Endodermal cell (in vitro differentiated cells): ENCODE measurements around the gene FBXL2. TPM values are rescaled to one million over a fixed set of nuclear protein-coding genes. Genes with fewer than 3 reads are reported as not detected.

Source experiments
- DNase-seq: peaks from one replicate; pipeline ENCODE4 v3.0.0-alpha.2; 2017
- H3K27ac ChIP-seq: 2 replicates; pipeline ENCODE4 v1.5.1; 2013; ENCODE audit warnings: mild to moderate bottlenecking, low read depth, low read length, moderate library complexity
- H3K27me3 ChIP-seq: 2 replicates; pipeline ENCODE4 v1.6.1; 2013; ENCODE audit warnings: mild to moderate bottlenecking, low read length, moderate library complexity; ENCODE audit not compliant: insufficient read depth, control insufficient read depth, poor library complexity, severe bottlenecking
- H3K36me3 ChIP-seq: 2 replicates; pipeline ENCODE4 v1.7.0; 2013; ENCODE audit warnings: mild to moderate bottlenecking, low read length, moderate library complexity; ENCODE audit not compliant: control insufficient read depth, insufficient read depth
- H3K4me1 ChIP-seq: one replicate; pipeline ENCODE4 v1.7.0; 2013; ENCODE audit warnings: low read length; ENCODE audit not compliant: control insufficient read depth, insufficient read depth
- H3K4me3 ChIP-seq: 2 replicates; pipeline ENCODE4 v1.5.1; 2013; ENCODE audit warnings: mild to moderate bottlenecking, low read length, moderate library complexity
- H3K9ac ChIP-seq: 2 replicates; pipeline ENCODE4 v1.6.1; 2013; ENCODE audit warnings: mild to moderate bottlenecking, low read length, moderate library complexity; ENCODE audit not compliant: poor library complexity, severe bottlenecking; ENCODE audit errors: extremely low read depth
- H3K9me3 ChIP-seq: 2 replicates; pipeline ENCODE4 v1.6.1; 2013; ENCODE audit warnings: mild to moderate bottlenecking, low read length, moderate library complexity; ENCODE audit not compliant: control insufficient read depth
- H3K27ac Mint-ChIP-seq: 2 replicates; pipeline ENCODE4 v1.8.0; 2020; ENCODE audit warnings: mixed read lengths
- H3K27me3 Mint-ChIP-seq: 2 replicates; pipeline ENCODE4 v1.8.0; 2021; ENCODE audit warnings: mild to moderate bottlenecking, mixed read lengths; ENCODE audit not compliant: insufficient read depth
- H3K36me3 Mint-ChIP-seq: 2 replicates; pipeline ENCODE4 v1.8.0; 2020; ENCODE audit warnings: low read depth, mixed read lengths
- H3K4me1 Mint-ChIP-seq: 2 replicates; pipeline ENCODE4 v1.8.0; 2020; ENCODE audit warnings: mixed read lengths
- H3K4me3 Mint-ChIP-seq: 2 replicates; pipeline ENCODE4 v1.8.0; 2020; ENCODE audit warnings: mild to moderate bottlenecking, moderate library complexity, mixed read lengths
- H3K9me3 Mint-ChIP-seq: 2 replicates; pipeline ENCODE4 v1.8.0; 2020; ENCODE audit warnings: mild to moderate bottlenecking, mixed read lengths
- CTCF ChIP-seq: fragments of 200-600 bp; sonication (generic); conservative IDR thresholded peaks from 2 replicates; pipeline ENCODE4 v1.5.0; 2021; ENCODE audit warnings: antibody characterized with exemption, mild to moderate bottlenecking
- WGBS, 2 experiments: methylation state at CpG; one replicate each; pipeline versions ENCODE4 v1.1.5 to v1.1.7; 2013; ENCODE audit warnings: missing lambda C conversion rate in 2 of 2, mixed read lengths in 1 of 2; ENCODE audit not compliant: insufficient coverage in 1 of 2, insufficient read length in 1 of 2; 5-methylcytosine and 5-hydroxymethylcytosine counted together
- total RNA-seq, 2 donors: library from RNA; stranded (reverse); fragmentation: NEBNext Ultra II Directional in 1 of 2; extraction: Animal tissue kit (Norgen Biotek cat#: 25700) in 1 of 2; gene quantifications; 2 replicates in 1 of 2; 3 replicates in 1 of 2; pipeline ENCODE4 v1.2.1, GENCODE V29; 2021

FBXL2 gene
- total RNA-seq, 2 donors from 2014 or later, result 12.4 to 18.2 TPM

- Mint-ChIP-seq H3K4me3 (no peak overlapping the region), H3K27me3 (no peaks in the 10 kb centered on the region), H3K27ac (peak overlapping the region; percentile 50), H3K36me3 (peaks cover 2% of the 10 kb centered on the region), H3K4me1 (peaks cover 62% of the 10 kb centered on the region), H3K9me3 (no peaks in the 10 kb centered on the region)
- TF ChIP-seq CTCF, result no peak
- Histone ChIP-seq H3K4me1 (peaks cover 13% of the 10 kb centered on the region), H3K9ac (no peak overlapping the region), H3K9me3 (no peaks in the 10 kb centered on the region), H3K27me3 (no peaks in the 10 kb centered on the region), H3K36me3 (peaks cover 1% of the 10 kb centered on the region), H3K27ac (no peak overlapping the region), H3K4me3 (no peak overlapping the region)
- no peak for DNase-seq
- WGBS, 2 experiments, result 79% methylated on average over 1 of the region's 1 CpG; no CpG with 5 or more reads in 1 of the 2 experiments
Observed at GRCh38 chr3:33430061-33430460, 152.8 kb downstream of the FBXL2 start.

- Mint-ChIP-seq H3K9me3 (no peaks in the 10 kb centered on the region), H3K4me3 (no peak overlapping the region), H3K27ac (peak overlapping the region; percentile 50), H3K4me1 (peaks cover 58% of the 10 kb centered on the region), H3K36me3 (no peaks in the 10 kb centered on the region), H3K27me3 (no peaks in the 10 kb centered on the region)
- Histone ChIP-seq H3K36me3 (no peaks in the 10 kb centered on the region), H3K9me3 (no peaks in the 10 kb centered on the region), H3K4me3 (no peak overlapping the region), H3K27ac (no peak overlapping the region), H3K9ac (no peak overlapping the region), H3K4me1 (peaks cover 10% of the 10 kb centered on the region), H3K27me3 (no peaks in the 10 kb centered on the region)
- WGBS, 2 experiments, result 72 to 82% methylated on average over 3 to 4 of the region's 4 CpGs
- peak; percentile 54 for DNase-seq
- no peak for TF ChIP-seq CTCF
Observed at GRCh38 chr3:33430571-33430970, 153.3 kb downstream of the FBXL2 start.

GRCh38 chr3:33433843-33434242 lies 156.6 kb downstream of the FBXL2 start:
- Histone ChIP-seq H3K27me3 (no peaks in the 10 kb centered on the region), H3K9ac (no peak overlapping the region), H3K27ac (no peak overlapping the region), H3K4me3 (no peak overlapping the region), H3K4me1 (no peaks in the 10 kb centered on the region), H3K9me3 (no peaks in the 10 kb centered on the region), H3K36me3 (no peaks in the 10 kb centered on the region)
- Mint-ChIP-seq H3K27me3 (no peaks in the 10 kb centered on the region), H3K4me3 (no peak overlapping the region), H3K9me3 (no peaks in the 10 kb centered on the region), H3K4me1 (peaks cover 54% of the 10 kb centered on the region), H3K27ac (no peak overlapping the region), H3K36me3 (no peaks in the 10 kb centered on the region)
- TF ChIP-seq CTCF, result no peak
- DNase-seq, result no peak
- 95% methylated on average over 2 of the region's 2 CpGs; no CpG with 5 or more reads in 1 of the 2 experiments for WGBS, 2 experiments

Other genes starting within 250 kb of the FBXL2 start
- 10 to 100 TPM; 66.9 to 67.9 TPM for gene GLB1, start 180.3 kb upstream of the FBXL2 start, total RNA-seq
- 1 to 10 TPM; 5.2 to 8.4 TPM for gene TMPPE, start 180.3 kb upstream of the FBXL2 start, total RNA-seq
- 100 to 1,000 TPM; 164 to 166 TPM for gene CRTAP, start 163.4 kb upstream of the FBXL2 start, total RNA-seq
- 1 to 10 TPM; 1.3 to 2.6 TPM for gene SUSD5, start 58.6 kb upstream of the FBXL2 start, total RNA-seq
- gene UBP1, start 163.0 kb downstream of the FBXL2 start, total RNA-seq, result 10 to 100 TPM; 69.2 to 84.5 TPM